Measurements from ENCODE around the gene RNF130.

DNA sequence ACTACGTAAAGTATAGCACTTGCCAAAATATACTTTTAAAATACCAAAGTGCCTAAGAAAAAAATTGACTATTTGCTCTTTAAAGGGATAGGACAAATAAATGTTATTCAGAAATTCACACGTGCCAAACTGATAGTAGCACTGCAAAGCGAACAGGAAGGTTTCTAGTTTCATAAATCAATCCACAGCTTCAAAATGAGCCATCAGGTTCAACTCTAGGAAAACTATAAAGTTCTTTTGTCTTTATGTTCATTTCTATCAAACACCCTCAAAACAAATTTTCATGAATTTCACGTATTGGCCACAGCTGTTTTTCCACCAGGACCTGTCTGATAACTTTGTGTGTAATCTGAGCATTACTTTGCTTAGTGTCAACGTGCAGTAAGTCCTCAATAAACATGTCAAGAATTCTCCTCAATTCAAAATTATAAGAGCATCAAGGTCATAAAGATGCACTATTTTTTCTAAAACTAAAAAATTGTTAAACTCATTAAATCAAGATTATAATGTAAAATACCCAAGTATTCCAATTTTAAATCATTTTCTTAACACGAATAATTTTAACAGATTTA, 3.0 kb downstream of the RNF130 start:
- TF ChIP-seq, protein P1, sequence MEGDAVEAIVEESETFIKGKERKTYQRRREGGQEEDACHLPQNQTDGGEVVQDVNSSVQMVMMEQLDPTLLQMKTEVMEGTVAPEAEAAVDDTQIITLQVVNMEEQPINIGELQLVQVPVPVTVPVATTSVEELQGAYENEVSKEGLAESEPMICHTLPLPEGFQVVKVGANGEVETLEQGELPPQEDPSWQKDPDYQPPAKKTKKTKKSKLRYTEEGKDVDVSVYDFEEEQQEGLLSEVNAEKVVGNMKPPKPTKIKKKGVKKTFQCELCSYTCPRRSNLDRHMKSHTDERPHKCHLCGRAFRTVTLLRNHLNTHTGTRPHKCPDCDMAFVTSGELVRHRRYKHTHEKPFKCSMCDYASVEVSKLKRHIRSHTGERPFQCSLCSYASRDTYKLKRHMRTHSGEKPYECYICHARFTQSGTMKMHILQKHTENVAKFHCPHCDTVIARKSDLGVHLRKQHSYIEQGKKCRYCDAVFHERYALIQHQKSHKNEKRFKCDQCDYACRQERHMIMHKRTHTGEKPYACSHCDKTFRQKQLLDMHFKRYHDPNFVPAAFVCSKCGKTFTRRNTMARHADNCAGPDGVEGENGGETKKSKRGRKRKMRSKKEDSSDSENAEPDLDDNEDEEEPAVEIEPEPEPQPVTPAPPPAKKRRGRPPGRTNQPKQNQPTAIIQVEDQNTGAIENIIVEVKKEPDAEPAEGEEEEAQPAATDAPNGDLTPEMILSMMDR (IDR thresholded peaks at IDR 0.05) = no peak
- TF ChIP-seq EZH2 (IDR thresholded peaks at IDR 0.05) = no peak
